Neural crest cell (in vitro differentiated cells): Measurements from ENCODE around the gene GATAD2B. TPM values are rescaled to one million over a fixed set of nuclear protein-coding genes. Genes with fewer than 3 reads are reported as not detected.

ENCODE experiments used
- DNase-seq: peaks from one replicate; pipeline ENCODE4 v3.0.0; 2021; ENCODE audit warnings: low read depth, mixed read lengths, low spot score
- H3K27ac Mint-ChIP-seq: one replicate; pipeline ENCODE4 v1.8.0; 2021; ENCODE audit warnings: mild to moderate bottlenecking, mixed read lengths; ENCODE audit not compliant: unreplicated experiment
- H3K27me3 Mint-ChIP-seq: 2 replicates; pipeline ENCODE4 v1.8.0; 2021; ENCODE audit warnings: low read depth, mild to moderate bottlenecking, mixed read lengths
- H3K36me3 Mint-ChIP-seq: 2 replicates; pipeline ENCODE4 v1.8.0; 2021; ENCODE audit warnings: low read depth, mild to moderate bottlenecking, mixed read lengths
- H3K4me1 Mint-ChIP-seq: 2 replicates; pipeline ENCODE4 v1.8.0; 2021; ENCODE audit warnings: mixed read lengths
- H3K4me3 Mint-ChIP-seq: one replicate; pipeline ENCODE4 v1.8.0; 2021; ENCODE audit warnings: mild to moderate bottlenecking, mixed read lengths
- H3K9me3 Mint-ChIP-seq: 2 replicates; pipeline ENCODE4 v1.8.0; 2021; ENCODE audit warnings: mixed read lengths
- total RNA-seq: library from RNA; stranded (reverse); gene quantifications from 2 replicates; pipeline ENCODE4 v1.2.1, GENCODE V29; 2021
- TF ChIP-seq, protein P1 (sequence below): fragments of 200-600 bp; sonication (generic); conservative IDR thresholded peaks from 2 replicates; pipeline ENCODE4 v1.5.0; 2021; ENCODE audit warnings: antibody characterized with exemption, mild to moderate bottlenecking

GATAD2B gene
- total RNA-seq, 1 donor from 2014 or later, result 52.5 TPM

DNA sequence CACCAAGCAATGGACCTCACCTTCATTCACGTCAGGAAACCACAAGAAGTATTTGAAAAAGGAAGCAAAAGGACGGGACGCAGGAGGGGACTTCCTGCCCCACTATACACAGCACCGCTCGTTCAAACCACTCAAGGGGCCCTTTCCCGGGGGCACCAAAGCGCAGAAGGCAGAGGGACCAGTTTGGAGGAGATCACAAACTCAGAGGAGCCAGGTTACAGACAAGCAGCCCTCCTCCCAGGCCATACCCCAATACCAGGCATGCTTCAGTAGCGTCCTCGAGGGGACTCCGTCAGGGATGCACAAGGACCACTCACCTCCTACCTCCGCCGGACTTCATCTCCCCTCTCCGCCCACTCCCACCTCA lies 35.0 kb upstream of the GATAD2B start:
- Mint-ChIP-seq H3K4me1 (peaks cover 49% of the 10 kb centered on the region), H3K4me3 (peak overlapping the region; percentile 88), H3K27ac (peak overlapping the region; percentile 98), H3K9me3 (no peaks in the 10 kb centered on the region), H3K36me3 (no peaks in the 10 kb centered on the region), H3K27me3 (peaks cover 2% of the 10 kb centered on the region)
- TF ChIP-seq, protein P1, sequence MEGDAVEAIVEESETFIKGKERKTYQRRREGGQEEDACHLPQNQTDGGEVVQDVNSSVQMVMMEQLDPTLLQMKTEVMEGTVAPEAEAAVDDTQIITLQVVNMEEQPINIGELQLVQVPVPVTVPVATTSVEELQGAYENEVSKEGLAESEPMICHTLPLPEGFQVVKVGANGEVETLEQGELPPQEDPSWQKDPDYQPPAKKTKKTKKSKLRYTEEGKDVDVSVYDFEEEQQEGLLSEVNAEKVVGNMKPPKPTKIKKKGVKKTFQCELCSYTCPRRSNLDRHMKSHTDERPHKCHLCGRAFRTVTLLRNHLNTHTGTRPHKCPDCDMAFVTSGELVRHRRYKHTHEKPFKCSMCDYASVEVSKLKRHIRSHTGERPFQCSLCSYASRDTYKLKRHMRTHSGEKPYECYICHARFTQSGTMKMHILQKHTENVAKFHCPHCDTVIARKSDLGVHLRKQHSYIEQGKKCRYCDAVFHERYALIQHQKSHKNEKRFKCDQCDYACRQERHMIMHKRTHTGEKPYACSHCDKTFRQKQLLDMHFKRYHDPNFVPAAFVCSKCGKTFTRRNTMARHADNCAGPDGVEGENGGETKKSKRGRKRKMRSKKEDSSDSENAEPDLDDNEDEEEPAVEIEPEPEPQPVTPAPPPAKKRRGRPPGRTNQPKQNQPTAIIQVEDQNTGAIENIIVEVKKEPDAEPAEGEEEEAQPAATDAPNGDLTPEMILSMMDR, result no peak
- no peak for DNase-seq

- H3K4me1 Mint-ChIP-seq, result peaks cover 43% of the 10 kb centered on the region
- H3K27ac Mint-ChIP-seq, result peak overlapping the region; percentile 98
- DNase-seq, result no peak
- H3K27me3 Mint-ChIP-seq, result peaks cover 2% of the 10 kb centered on the region
- no peaks in the 10 kb centered on the region for H3K36me3 Mint-ChIP-seq
- no peaks in the 10 kb centered on the region for H3K9me3 Mint-ChIP-seq
- peak overlapping the region; percentile 88 for H3K4me3 Mint-ChIP-seq
- TF ChIP-seq, protein P1, result no peak
Measured at GRCh38 chr1:153956997-153957715, 34.4 kb upstream of the GATAD2B start.

- TF ChIP-seq, protein P1, result no peak
- peaks cover 26% of the 10 kb centered on the region for H3K4me1 Mint-ChIP-seq
- no peak overlapping the region for H3K27ac Mint-ChIP-seq
- H3K27me3 Mint-ChIP-seq, result peaks cover 2% of the 10 kb centered on the region
- H3K36me3 Mint-ChIP-seq, result no peaks in the 10 kb centered on the region
- peak overlapping the region; percentile 76 for H3K4me3 Mint-ChIP-seq
- no peaks in the 10 kb centered on the region for H3K9me3 Mint-ChIP-seq
- DNase-seq, result no peak
Measured at GRCh38 chr1:153954826-153955225, 32.1 kb upstream of the GATAD2B start.

DNA sequence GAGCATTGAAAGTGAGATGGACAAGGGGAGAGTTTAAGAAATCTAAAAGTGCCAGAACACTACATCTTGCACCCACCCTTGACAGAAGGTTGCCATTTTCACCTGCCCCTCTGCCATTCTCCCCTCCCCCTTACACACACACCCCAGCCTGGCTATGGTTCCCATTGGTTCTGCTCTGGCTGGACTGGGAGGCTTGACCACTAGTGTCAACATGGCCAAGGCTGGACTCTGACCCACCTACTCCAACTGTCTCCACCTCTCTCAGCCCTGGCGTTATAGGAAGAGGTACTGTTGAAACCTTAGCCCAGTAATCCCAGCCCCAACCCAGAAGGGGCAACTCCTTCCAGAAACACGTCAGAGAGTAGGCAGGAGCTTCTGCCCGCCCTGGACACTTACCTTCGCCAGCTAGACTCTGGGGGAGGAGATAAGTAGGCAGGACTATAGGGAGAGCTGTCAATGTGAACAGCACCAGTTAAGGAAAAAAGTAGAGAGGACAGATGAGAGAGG lies 31.1 kb upstream of the GATAD2B start:
- TF ChIP-seq, protein P1, result no peak
- H3K4me3 Mint-ChIP-seq, result peak overlapping the region; percentile 76

GRCh38 chr1:153951801-153952200 lies 29.0 kb upstream of the GATAD2B start:
- no peak for DNase-seq
- no peak overlapping the region for H3K4me3 Mint-ChIP-seq
- H3K27ac Mint-ChIP-seq, result no peak overlapping the region
- no peaks in the 10 kb centered on the region for H3K27me3 Mint-ChIP-seq
- no peaks in the 10 kb centered on the region for H3K36me3 Mint-ChIP-seq
- H3K4me1 Mint-ChIP-seq, result peaks cover 7% of the 10 kb centered on the region
- H3K9me3 Mint-ChIP-seq, result no peaks in the 10 kb centered on the region
- TF ChIP-seq, protein P1, result no peak

More for the DNA sequence above, 31.1 kb upstream of the GATAD2B start:
- Mint-ChIP-seq H3K27ac (no peak overlapping the region), H3K27me3 (peaks cover 2% of the 10 kb centered on the region), H3K36me3 (no peaks in the 10 kb centered on the region), H3K9me3 (no peaks in the 10 kb centered on the region), H3K4me1 (peaks cover 21% of the 10 kb centered on the region)
- no peak for DNase-seq
